ENCODE data around the gene PRDM5.

GRCh38 chr4:120826449-120826848, 96.1 kb downstream of the PRDM5 start:
- TF ChIP-seq CTCF (conservative IDR thresholded peaks at IDR 0.05) (no peak), EZH2 (IDR thresholded peaks at IDR 0.05; ENCODE audit: low read depth) (no peak)
